ENCODE data around the gene EIF3B.

The EIF3B gene

GRCh38 chr7:2371329-2371728 is 16.7 kb downstream of the EIF3B start:
- TF ChIP-seq CTCF (IDR thresholded peaks at IDR 0.05; ENCODE audit: low read depth, low read length, missing control alignments) = no peak
- no peak overlapping the region for H3K4me3 ChIP-seq (replicated peaks; ENCODE audit: low read depth, low read length)
- DNase-seq (ENCODE audit: extremely low read depth, low read depth) = no peak

GRCh38 chr7:2372724-2373123 is 18.1 kb downstream of the EIF3B start:
- no peak for DNase-seq (ENCODE audit: extremely low read depth, low read depth)
- no peak for TF ChIP-seq CTCF (IDR thresholded peaks at IDR 0.05; ENCODE audit: low read depth, low read length, missing control alignments)
- H3K4me3 ChIP-seq (replicated peaks; ENCODE audit: low read depth, low read length) = no peak overlapping the region

GRCh38 chr7:2373124-2373556 is 18.5 kb downstream of the EIF3B start:
- TF ChIP-seq CTCF (IDR thresholded peaks at IDR 0.05; ENCODE audit: low read depth, low read length, missing control alignments) = no peak
- DNase-seq (ENCODE audit: extremely low read depth, low read depth) = no peak
- no peak overlapping the region for H3K4me3 ChIP-seq (replicated peaks; ENCODE audit: low read depth, low read length)

- no peak overlapping the region for H3K4me3 ChIP-seq (replicated peaks; ENCODE audit: low read depth, low read length)
- no peak for TF ChIP-seq CTCF (IDR thresholded peaks at IDR 0.05; ENCODE audit: low read depth, low read length, missing control alignments)
- DNase-seq (ENCODE audit: extremely low read depth, low read depth) = no peak
These were observed 19.0 kb downstream of the EIF3B start for GRCh38 chr7:2373646-2374045.

- TF ChIP-seq CTCF (IDR thresholded peaks at IDR 0.05; ENCODE audit: low read depth, low read length, missing control alignments) = no peak
- H3K4me3 ChIP-seq (replicated peaks; ENCODE audit: low read depth, low read length) = no peak overlapping the region
- DNase-seq (ENCODE audit: extremely low read depth, low read depth) = no peak
These were observed 19.8 kb downstream of the EIF3B start for GRCh38 chr7:2374401-2374800.

GRCh38 chr7:2374830-2375728 is 20.5 kb downstream of the EIF3B start:
- no peak for DNase-seq (ENCODE audit: extremely low read depth, low read depth)
- no peak overlapping the region for H3K4me3 ChIP-seq (replicated peaks; ENCODE audit: low read depth, low read length)
- no peak for TF ChIP-seq CTCF (IDR thresholded peaks at IDR 0.05; ENCODE audit: low read depth, low read length, missing control alignments)

Measured in HFF-Myc (cell line).